H9 (cell line): ENCODE data around the gene LASP1NB.

Experiments
- DNase-seq: peaks from one replicate; pipeline ENCODE4 v3.0.0-alpha.2; 2017
- H2AFZ ChIP-seq: one replicate; pipeline ENCODE4 v1.6.1; 2013; ENCODE audit warnings: mild to moderate bottlenecking, low read length, control low read depth, moderate library complexity
- H2AK5ac ChIP-seq: 2 replicates; pipeline ENCODE4 v1.6.1; 2013; ENCODE audit warnings: low read length, control low read depth, mixed read lengths; ENCODE audit not compliant: insufficient read length
- H2BK120ac ChIP-seq: one replicate; pipeline ENCODE4 v1.6.1; 2013; ENCODE audit warnings: low read depth, mild to moderate bottlenecking, low read length, control low read depth, inconsistent platforms; ENCODE audit not compliant: poor library complexity, severe bottlenecking
- H2BK12ac ChIP-seq: 2 replicates; pipeline ENCODE4 v1.6.1; 2013; ENCODE audit warnings: low read length, control low read depth, mixed read lengths, low read depth; ENCODE audit not compliant: insufficient read length
- H2BK15ac ChIP-seq: 2 replicates; pipeline ENCODE4 v1.6.1; 2013; ENCODE audit warnings: low read depth, low read length, control low read depth
- H2BK20ac ChIP-seq: one replicate; pipeline ENCODE4 v1.6.1; 2013; ENCODE audit warnings: low read depth, mild to moderate bottlenecking, low read length, control low read depth, inconsistent platforms; ENCODE audit not compliant: poor library complexity, severe bottlenecking
- H2BK5ac ChIP-seq: 2 replicates; pipeline ENCODE4 v1.6.1; 2013; ENCODE audit warnings: low read length, control low read depth, mixed read lengths; ENCODE audit not compliant: insufficient read length
- H3K14ac ChIP-seq: 2 replicates; pipeline ENCODE4 v1.6.1; 2013; ENCODE audit warnings: low read length, control low read depth; ENCODE audit not compliant: insufficient read depth
- H3K18ac ChIP-seq: 2 replicates; pipeline ENCODE4 v1.6.1; 2013; ENCODE audit warnings: low read depth, mild to moderate bottlenecking, mixed read lengths, low read length, control low read depth; ENCODE audit not compliant: insufficient read length
- H3K23ac ChIP-seq: 2 replicates; pipeline ENCODE4 v1.6.1; 2013; ENCODE audit warnings: low read length, control low read depth, mixed read lengths, low read depth; ENCODE audit not compliant: insufficient read length
- H3K23me2 ChIP-seq: 2 replicates; pipeline ENCODE4 v1.6.1; 2013; ENCODE audit warnings: low read depth, mild to moderate bottlenecking, mixed read lengths, low read length, control low read depth; ENCODE audit not compliant: insufficient read length, poor library complexity, severe bottlenecking
- H3K27ac ChIP-seq: 2 replicates; pipeline ENCODE4 v1.5.1; 2013; ENCODE audit warnings: low read length, control low read depth, mixed read lengths, low read depth; ENCODE audit not compliant: insufficient read length
- H3K27me3 ChIP-seq: 2 replicates; pipeline ENCODE4 v1.6.1; 2013; ENCODE audit warnings: low read length, control low read depth, inconsistent platforms; ENCODE audit not compliant: insufficient read depth
- H3K4ac ChIP-seq: 2 replicates; pipeline ENCODE4 v1.6.1; 2013; ENCODE audit warnings: low read depth, mild to moderate bottlenecking, control low read depth, inconsistent platforms, low read length, moderate library complexity
- H3K4me1 ChIP-seq: 2 replicates; pipeline ENCODE4 v1.6.1; 2013; ENCODE audit warnings: low read length, control low read depth, inconsistent platforms; ENCODE audit not compliant: insufficient read depth
- H3K4me2 ChIP-seq: 2 replicates; pipeline ENCODE4 v1.6.1; 2013; ENCODE audit warnings: low read length, control low read depth, mixed read lengths; ENCODE audit not compliant: insufficient read length, insufficient read depth
- H3K56ac ChIP-seq: 2 replicates; pipeline ENCODE4 v1.6.1; 2013; ENCODE audit warnings: low read depth, mild to moderate bottlenecking, mixed read lengths, low read length, control low read depth; ENCODE audit not compliant: insufficient read length
- H3K79me1 ChIP-seq: 2 replicates; pipeline ENCODE4 v1.6.1; 2013; ENCODE audit warnings: low read depth, mild to moderate bottlenecking, moderate library complexity, low read length, control low read depth, inconsistent platforms; ENCODE audit not compliant: insufficient read depth, poor library complexity, severe bottlenecking
- H3K79me2 ChIP-seq: 2 replicates; pipeline ENCODE4 v1.6.1; 2013; ENCODE audit warnings: low read length, control low read depth, inconsistent platforms; ENCODE audit not compliant: insufficient read depth
- H3K9ac ChIP-seq: 2 replicates; pipeline ENCODE4 v1.6.1; 2013; ENCODE audit warnings: low read length, control low read depth, mixed read lengths; ENCODE audit not compliant: insufficient read length; ENCODE audit errors: extremely low read depth
- H3K9me3 ChIP-seq: one replicate; pipeline ENCODE4 v1.6.1; 2013; ENCODE audit warnings: low read depth, low read length, inconsistent platforms; ENCODE audit not compliant: control insufficient read depth
- H3T11ph ChIP-seq: one replicate; pipeline ENCODE4 v1.6.1; 2013; ENCODE audit warnings: mild to moderate bottlenecking, low read length, control low read depth, inconsistent platforms
- H4K20me1 ChIP-seq: one replicate; pipeline ENCODE4 v1.6.1; 2013; ENCODE audit not compliant: control insufficient read depth, insufficient read length, insufficient read depth
- H4K5ac ChIP-seq: 2 replicates; pipeline ENCODE4 v1.6.1; 2013; ENCODE audit warnings: low read depth, mild to moderate bottlenecking, mixed read lengths, low read length, control low read depth; ENCODE audit not compliant: insufficient read length
- H4K8ac ChIP-seq: replicated peaks from 2 replicates; pipeline ENCODE4 v1.6.1; 2013; ENCODE audit warnings: low read length, control low read depth, mixed read lengths, low read depth; ENCODE audit not compliant: insufficient read length
- H4K91ac ChIP-seq: 2 replicates; pipeline ENCODE4 v1.6.1; 2013; ENCODE audit warnings: low read depth, mild to moderate bottlenecking, moderate library complexity, mixed read lengths, low read length, control low read depth; ENCODE audit not compliant: insufficient read length
- H3K27ac Mint-ChIP-seq, 3 experiments: 2 replicates in 2 of 3; 3 replicates in 1 of 3; pipeline ENCODE4 v1.8.0; 2020 to 2021; ENCODE audit warnings: mixed read lengths in 3 of 3, mild to moderate bottlenecking in 1 of 3, moderate library complexity in 1 of 3
- H3K27me3 Mint-ChIP-seq: 2 replicates; pipeline ENCODE4 v1.8.0; 2021; ENCODE audit warnings: low read depth, mild to moderate bottlenecking, moderate library complexity, mixed read lengths
- H3K36me3 Mint-ChIP-seq, 3 experiments: 2 replicates in 2 of 3; 3 replicates in 1 of 3; pipeline ENCODE4 v1.8.0; 2020 to 2021; ENCODE audit warnings: low read depth in 3 of 3, mixed read lengths in 3 of 3; ENCODE audit not compliant: insufficient read depth in 1 of 3
- H3K4me1 Mint-ChIP-seq, 2 experiments: 2 replicates each; pipeline ENCODE4 v1.8.0; 2020; ENCODE audit warnings: mixed read lengths in 2 of 2
- H3K4me3 Mint-ChIP-seq, 2 experiments: 2 replicates in 1 of 2; 3 replicates in 1 of 2; pipeline ENCODE4 v1.8.0; 2020 to 2021; ENCODE audit warnings: mild to moderate bottlenecking in 2 of 2, mixed read lengths in 2 of 2, moderate library complexity in 1 of 2
- H3K9me3 Mint-ChIP-seq, 2 experiments: 2 replicates in 1 of 2; 3 replicates in 1 of 2; pipeline ENCODE4 v1.8.0; 2020; ENCODE audit warnings: mild to moderate bottlenecking in 2 of 2, mixed read lengths in 2 of 2, moderate library complexity in 1 of 2
- CTCF ChIP-seq: fragments of 200-600 bp; sonication (generic); conservative IDR thresholded peaks from 3 replicates; pipeline ENCODE4 v1.8.0; 2021; ENCODE audit warnings: antibody characterized with exemption, mild to moderate bottlenecking
- WGBS: extraction: QIAGEN DNeasy Blood & Tissue Kit; methylation state at CpG from one replicate; pipeline ENCODE4 v1.1.7; 2013; ENCODE audit warnings: missing lambda C conversion rate, low lambda C conversion rate, mixed read lengths; ENCODE audit not compliant: insufficient read length; ENCODE audit errors: extremely low coverage; 5-methylcytosine and 5-hydroxymethylcytosine counted together

The LASP1NB gene

GRCh38 chr17:38917259-38917658 lies 8.2 kb upstream of the LASP1NB start:
- Histone ChIP-seq H3T11ph (no peak overlapping the region), H2BK12ac (no peak overlapping the region)

More at GRCh38 chr17:38917259-38917658, 8.2 kb upstream of the LASP1NB start:
- Histone ChIP-seq H2BK15ac (no peak overlapping the region), H3K27ac (no peak overlapping the region), H3K56ac (no peak overlapping the region), H4K8ac (no peak overlapping the region), H3K4me2 (no peak overlapping the region), H3K27me3 (no peaks in the 10 kb centered on the region), H3K23me2 (no peaks in the 10 kb centered on the region), H2BK120ac (no peak overlapping the region), H2BK5ac (no peak overlapping the region), H3K9ac (no peak overlapping the region), H3K4ac (no peak overlapping the region), H2AK5ac (no peak overlapping the region), H3K9me3 (no peaks in the 10 kb centered on the region), H3K14ac (no peak overlapping the region), H3K79me1 (no peaks in the 10 kb centered on the region), H3K4me1 (no peaks in the 10 kb centered on the region), H3K18ac (no peak overlapping the region), H3K23ac (no peak overlapping the region), H4K20me1 (no peaks in the 10 kb centered on the region), H3K79me2 (no peaks in the 10 kb centered on the region), H4K5ac (no peak overlapping the region), H2AFZ (no peak overlapping the region), H2BK20ac (no peak overlapping the region), H4K91ac (no peak overlapping the region)
- Mint-ChIP-seq H3K4me1 (peaks cover 4 to 9% of the 10 kb centered on the region in 2 experiments), H3K27ac (peak overlapping the region; percentile 37 to 91 (median 61); a peak in 5 of 7 replicates), H3K9me3 (no peaks in the 10 kb centered on the region), H3K27me3 (no peaks in the 10 kb centered on the region; the same call in 1 of the 2 replicates), H3K4me3 (no peak overlapping the region), H3K36me3 (peaks cover 21 to 60% (median 48%) of the 10 kb centered on the region in 3 experiments)
- TF ChIP-seq CTCF = peak; percentile 44
- WGBS = no CpG with 5 or more reads among the region's 3 CpGs
- DNase-seq = no peak
